Lower leg skin (tissue), 3 donors: Measurements from ENCODE around the gene RBL2.

Experiments used
- POLR2A ChIP-seq, 2 donors: fragments of 450-650 bp; IDR thresholded peaks; one replicate each; pipeline ENCODE4 v1.6.1; 2016 to 2017; ENCODE audit warnings: antibody characterized with exemption in 2 of 2, mild to moderate bottlenecking in 1 of 2, moderate library complexity in 1 of 2
- TF ChIP-seq, protein P1 (sequence below), 3 donors: fragments of 450-650 bp; IDR thresholded peaks; one replicate each; pipeline ENCODE4 v1.5.1; 2016; ENCODE audit warnings: antibody characterized with exemption in 3 of 3, mild to moderate bottlenecking in 3 of 3, moderate library complexity in 2 of 3

GRCh38 chr16:53434377-53435065, at the start of gene RBL2:
- TF ChIP-seq, protein P1, sequence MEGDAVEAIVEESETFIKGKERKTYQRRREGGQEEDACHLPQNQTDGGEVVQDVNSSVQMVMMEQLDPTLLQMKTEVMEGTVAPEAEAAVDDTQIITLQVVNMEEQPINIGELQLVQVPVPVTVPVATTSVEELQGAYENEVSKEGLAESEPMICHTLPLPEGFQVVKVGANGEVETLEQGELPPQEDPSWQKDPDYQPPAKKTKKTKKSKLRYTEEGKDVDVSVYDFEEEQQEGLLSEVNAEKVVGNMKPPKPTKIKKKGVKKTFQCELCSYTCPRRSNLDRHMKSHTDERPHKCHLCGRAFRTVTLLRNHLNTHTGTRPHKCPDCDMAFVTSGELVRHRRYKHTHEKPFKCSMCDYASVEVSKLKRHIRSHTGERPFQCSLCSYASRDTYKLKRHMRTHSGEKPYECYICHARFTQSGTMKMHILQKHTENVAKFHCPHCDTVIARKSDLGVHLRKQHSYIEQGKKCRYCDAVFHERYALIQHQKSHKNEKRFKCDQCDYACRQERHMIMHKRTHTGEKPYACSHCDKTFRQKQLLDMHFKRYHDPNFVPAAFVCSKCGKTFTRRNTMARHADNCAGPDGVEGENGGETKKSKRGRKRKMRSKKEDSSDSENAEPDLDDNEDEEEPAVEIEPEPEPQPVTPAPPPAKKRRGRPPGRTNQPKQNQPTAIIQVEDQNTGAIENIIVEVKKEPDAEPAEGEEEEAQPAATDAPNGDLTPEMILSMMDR (IDR thresholded peaks at IDR 0.05) = no peak
- no peak for TF ChIP-seq POLR2A (IDR thresholded peaks at IDR 0.05)
